Measurements from ENCODE around the gene KCNIP4.

Gene KCNIP4

DNA sequence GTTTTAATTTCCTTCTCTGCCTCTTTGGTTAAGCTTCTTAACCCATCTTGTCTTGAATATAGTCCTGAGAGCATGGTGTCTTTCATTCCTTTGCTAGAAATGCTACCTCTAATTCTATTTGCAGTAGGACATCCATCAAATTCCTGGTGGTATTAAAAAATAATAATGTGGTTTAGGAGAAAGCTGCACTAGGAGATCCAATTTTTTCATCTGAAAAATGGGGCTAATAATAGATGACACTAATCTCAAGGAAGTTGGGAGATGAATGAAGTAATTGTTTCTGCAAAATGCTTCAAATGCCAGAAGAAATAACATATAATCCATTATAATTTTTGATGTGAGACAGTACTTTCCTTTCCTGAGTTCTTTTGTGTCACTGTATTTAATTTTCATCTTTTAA is 1053.4 kb downstream of the KCNIP4 start:
- no peak for DNase-seq

GRCh38 chr4:20890761-20891160 is 1057.8 kb downstream of the KCNIP4 start:
- no peak for DNase-seq

GRCh38 chr4:20889901-20890300 is 1058.7 kb downstream of the KCNIP4 start:
- DNase-seq, result no peak

GRCh38 chr4:20883677-20884076 is 1064.9 kb downstream of the KCNIP4 start:
- DNase-seq, result no peak

DNA sequence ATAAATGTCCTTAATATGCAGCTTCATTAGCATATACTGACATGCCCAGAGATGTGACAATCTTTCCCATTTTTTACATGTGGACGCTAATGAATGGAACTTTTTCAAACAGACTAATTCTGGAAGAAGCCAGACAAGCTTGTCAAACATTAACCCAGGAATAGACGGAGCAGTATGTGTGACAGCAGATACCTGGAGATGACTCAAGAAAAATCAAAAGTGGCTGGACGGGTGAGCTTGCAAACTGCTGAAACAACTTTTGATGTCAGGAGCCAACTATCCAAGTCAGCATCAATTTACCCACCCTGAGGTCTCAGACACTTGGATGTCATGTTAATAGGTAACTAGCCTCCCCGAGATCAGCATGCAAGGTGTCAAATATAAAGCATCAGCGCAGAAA is 1065.3 kb downstream of the KCNIP4 start:
- no peak for DNase-seq

- no peak for DNase-seq
Measured at GRCh38 chr4:20882500-20882899, 1066.1 kb downstream of the KCNIP4 start.

DNA sequence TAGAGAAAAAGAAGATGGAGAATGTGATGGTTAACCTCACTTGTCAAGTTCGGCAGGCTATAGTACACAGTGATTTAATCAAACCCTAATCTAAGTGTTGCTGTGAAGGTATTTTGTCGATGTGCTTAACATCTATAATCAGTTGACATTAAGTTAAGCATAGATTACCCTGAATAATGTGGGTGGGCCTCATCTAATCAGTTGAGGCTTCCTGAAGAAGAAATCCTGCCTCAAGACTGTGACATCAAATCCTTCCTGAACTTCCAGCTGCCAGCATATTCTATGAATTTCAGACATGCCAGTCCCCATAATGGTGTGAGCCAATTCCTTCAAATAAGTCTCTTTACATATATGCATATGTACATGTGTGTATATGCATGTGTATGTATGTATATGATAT is 1066.9 kb downstream of the KCNIP4 start:
- no peak for DNase-seq

DNA sequence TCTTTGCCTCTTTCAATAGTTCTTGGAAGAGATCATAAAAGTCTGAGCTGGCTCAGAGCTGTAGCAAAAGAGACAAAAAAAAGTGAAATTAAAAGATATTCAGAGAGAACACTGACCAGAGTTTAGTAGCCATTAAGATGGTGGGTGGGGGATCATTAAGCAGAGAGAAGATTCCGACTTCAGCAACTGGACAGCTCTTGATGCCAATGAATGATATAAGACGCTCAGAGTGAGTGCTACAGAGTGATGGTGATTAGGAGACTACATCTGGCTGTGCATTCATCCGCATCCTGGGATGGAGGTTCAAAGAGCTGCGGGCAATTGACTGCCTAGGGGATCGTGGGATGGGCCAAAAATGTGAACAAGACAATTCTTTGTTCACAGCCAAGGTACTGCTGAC is 1069.8 kb downstream of the KCNIP4 start:
- no peak for DNase-seq

- no peak for DNase-seq
Measured at GRCh38 chr4:20870436-20870835, 1078.1 kb downstream of the KCNIP4 start.

DNA sequence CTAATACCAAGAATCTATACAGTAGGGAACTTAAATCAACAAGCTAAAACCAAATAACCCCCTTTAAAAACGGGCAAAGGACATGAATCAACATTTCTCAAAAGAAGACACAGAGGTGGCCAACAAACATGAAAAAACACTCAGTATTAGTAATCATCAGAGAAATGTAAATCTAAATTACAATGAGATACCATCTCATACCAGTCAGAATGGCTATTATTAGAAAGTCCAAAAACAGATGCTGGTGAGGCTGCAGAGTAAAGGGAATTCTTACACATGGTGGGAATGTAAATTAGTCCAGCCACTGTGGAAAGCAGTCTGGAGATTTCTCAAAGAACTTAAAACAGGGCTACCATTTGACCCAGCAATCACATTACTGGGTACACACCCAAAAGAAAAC is 1080.5 kb downstream of the KCNIP4 start:
- DNase-seq, result no peak

DNA sequence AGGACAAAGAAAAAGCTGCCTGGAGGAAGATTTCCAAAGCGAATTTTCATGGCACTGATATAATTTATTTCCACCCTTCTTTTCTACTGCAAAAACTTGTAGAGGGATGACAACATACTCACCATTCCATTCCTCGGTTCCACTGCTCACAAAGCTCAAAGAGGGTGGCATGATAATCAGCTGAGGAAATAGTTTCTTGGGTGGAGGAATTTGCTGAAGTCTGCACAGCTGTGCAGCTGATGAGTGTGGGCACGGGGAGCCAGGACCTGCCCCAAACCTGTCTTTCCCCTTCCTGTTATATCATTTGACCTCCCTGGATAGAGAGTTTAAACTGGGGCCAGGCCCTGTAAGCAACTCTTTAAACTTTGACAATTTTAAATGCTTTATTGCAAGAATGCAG is 1087.7 kb downstream of the KCNIP4 start:
- no peak for DNase-seq

- DNase-seq, result no peak
Measured at GRCh38 chr4:20859097-20859781, 1089.3 kb downstream of the KCNIP4 start.

GRCh38 chr4:20857081-20857480 is 1091.5 kb downstream of the KCNIP4 start:
- DNase-seq, result no peak

GRCh38 chr4:20847124-20847747 is 1101.3 kb downstream of the KCNIP4 start:
- no peak for DNase-seq

DNA sequence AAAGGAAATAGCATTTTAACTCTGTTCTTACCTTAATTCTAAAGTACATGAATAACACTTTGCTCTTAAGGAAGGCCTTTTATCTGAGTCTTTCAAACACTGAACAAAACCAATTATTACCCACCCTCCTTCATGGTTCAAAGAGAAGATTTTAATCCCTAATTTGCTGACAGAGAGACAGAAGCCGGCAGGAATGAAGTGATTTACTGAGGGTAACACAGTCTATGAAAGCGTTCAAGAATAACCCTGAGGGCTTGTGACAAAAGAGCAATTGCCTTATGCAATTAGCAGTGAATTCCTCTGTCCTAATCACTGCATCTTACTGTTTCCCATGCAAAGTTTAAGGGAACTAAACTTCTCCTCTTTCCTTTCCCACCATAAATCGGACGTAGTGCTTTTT is 1104.3 kb downstream of the KCNIP4 start:
- DNase-seq, result no peak

GRCh38 chr4:20840648-20841190 is 1107.9 kb downstream of the KCNIP4 start:
- DNase-seq, result no peak

- DNase-seq, result no peak
Measured at GRCh38 chr4:20839957-20840356, 1108.6 kb downstream of the KCNIP4 start.

GRCh38 chr4:20838476-20838875 is 1110.1 kb downstream of the KCNIP4 start:
- no peak for DNase-seq

DNA sequence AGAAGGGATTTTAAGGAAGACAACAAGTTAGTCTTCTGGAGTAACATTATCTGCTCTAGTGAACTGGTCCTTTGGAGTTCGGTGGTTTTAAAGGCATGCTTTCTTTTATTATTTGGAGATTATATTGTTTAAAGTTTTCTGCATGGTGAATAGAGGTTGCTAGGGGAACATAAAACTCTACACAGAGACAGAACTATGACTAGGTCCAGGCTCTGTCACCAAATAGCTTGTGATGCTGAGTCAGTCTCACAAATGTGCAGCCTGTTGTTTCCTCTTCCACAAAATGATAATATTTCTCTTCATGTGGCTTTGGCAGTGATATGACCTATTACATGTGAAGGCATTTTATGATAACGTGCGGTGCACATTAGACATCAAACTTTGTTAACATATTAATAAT is 1115.7 kb downstream of the KCNIP4 start:
- no peak for DNase-seq

GRCh38 chr4:20831746-20832145 is 1116.8 kb downstream of the KCNIP4 start:
- no peak for DNase-seq

DNA sequence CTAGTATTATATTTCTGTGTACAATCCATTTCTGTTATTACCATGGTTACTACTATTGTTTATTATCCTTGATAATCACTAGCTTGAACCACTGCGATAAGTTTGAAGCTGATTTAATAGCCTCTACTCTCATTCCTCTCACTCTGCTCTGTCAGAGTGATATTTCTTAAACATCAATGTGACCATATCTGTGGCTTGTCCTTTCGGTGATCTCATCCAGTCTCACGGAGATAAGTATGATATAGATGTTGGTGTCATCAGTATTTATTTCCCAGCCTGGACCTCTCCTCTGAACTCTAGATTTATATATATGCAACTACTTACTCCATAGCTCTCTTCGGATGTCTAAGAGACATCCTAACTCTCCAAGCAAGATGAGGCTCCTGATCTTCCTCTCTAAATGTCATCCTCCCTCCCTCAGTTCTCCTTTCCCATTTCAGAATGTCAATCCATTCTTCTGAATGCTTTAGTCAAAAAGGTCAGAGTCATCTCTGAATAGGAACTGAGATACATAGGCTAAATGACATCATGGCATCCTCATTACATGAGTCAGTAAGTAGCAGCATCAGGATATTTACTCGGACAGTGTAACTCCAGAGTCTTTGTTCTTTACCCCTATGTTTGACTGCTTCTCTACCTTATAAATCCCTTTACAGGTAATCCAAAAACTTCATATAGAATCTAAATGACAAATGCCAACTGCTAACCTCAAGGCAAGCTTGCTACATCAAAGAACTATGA is 1118.8 kb downstream of the KCNIP4 start:
- DNase-seq, result no peak

DNA sequence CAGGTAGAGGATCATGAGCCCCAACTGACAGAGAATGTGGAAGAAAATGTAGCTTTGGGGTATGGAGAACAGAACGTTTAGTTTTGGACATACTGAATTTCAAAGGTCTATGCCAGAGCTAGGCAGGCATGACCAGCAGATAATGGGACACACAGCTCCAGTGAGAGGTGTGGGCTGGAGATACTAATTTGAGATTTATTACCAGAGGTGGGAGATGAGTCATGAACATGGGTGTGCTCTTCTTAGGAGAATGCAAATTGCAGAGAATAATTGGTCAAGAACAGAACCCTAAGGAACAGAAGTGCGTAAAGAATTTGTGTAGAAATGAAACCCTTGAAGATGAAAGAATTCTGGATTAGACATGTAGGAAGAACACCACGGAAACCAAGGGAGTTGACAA is 1123.1 kb downstream of the KCNIP4 start:
- DNase-seq, result no peak

GRCh38 chr4:20816287-20816686 is 1132.3 kb downstream of the KCNIP4 start:
- no peak for DNase-seq

GRCh38 chr4:20813700-20814099 is 1134.9 kb downstream of the KCNIP4 start:
- no peak for DNase-seq

Data from activated naive CD4-positive, alpha-beta T cell (primary cell).